CD4-positive, alpha-beta T cell treated with Interferon gamma for 1 hour (primary cell): ENCODE data around the gene TMC6.
"Not testable (repeated sequence)": the region's sequence is repeated elsewhere in the genome, so short reads cannot be mapped to it uniquely, and the experiment has no call there.

Experiments
- DNase-seq: peaks from one replicate; pipeline ENCODE4 v3.0.0-alpha.2; 2020

TMC6 gene, protein sequence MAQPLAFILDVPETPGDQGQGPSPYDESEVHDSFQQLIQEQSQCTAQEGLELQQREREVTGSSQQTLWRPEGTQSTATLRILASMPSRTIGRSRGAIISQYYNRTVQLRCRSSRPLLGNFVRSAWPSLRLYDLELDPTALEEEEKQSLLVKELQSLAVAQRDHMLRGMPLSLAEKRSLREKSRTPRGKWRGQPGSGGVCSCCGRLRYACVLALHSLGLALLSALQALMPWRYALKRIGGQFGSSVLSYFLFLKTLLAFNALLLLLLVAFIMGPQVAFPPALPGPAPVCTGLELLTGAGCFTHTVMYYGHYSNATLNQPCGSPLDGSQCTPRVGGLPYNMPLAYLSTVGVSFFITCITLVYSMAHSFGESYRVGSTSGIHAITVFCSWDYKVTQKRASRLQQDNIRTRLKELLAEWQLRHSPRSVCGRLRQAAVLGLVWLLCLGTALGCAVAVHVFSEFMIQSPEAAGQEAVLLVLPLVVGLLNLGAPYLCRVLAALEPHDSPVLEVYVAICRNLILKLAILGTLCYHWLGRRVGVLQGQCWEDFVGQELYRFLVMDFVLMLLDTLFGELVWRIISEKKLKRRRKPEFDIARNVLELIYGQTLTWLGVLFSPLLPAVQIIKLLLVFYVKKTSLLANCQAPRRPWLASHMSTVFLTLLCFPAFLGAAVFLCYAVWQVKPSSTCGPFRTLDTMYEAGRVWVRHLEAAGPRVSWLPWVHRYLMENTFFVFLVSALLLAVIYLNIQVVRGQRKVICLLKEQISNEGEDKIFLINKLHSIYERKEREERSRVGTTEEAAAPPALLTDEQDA

DNA sequence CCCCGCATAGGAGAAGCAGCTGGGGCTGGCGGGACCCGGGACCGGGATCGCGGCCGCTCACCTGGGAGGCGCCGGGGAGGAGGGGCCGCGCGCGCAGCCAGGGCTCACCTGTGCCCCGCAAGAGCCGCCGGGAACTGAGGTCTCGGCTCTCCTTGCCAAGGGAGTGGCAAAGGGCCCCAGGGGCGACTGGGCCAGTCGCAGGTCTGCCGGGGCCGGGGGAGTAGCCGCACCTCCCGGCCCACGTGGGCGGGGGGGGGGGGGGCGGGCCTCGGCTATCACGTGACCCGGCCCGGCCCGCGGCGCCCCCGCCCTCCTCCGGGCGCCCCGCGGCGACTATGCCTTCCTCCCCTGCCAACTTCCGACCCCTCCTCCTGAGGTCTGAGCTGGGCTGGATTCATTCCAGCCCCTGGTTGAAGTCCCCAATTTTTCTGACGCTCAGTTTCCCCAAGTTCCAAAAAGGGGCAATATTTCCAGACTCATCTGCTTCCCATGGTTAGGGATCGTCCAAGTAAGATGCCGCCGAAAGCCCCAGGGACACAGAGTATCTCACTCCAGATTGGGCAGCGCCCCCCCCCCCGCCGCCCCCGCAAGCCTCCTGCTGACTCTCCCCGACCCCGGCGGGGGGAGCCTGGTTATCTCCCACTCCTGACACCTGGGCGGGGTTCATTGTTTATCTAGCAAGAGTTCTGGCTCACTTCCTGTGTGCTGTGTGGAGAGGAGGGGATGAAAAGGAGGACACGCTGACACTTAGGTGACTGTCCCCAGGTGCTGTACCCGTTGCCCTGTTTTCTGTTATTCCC lies at the start of gene TMC6:
TMC6 (minus strand) TSS at position 205 of the 800 bp plus-strand sequence. CDS start 1,923 bp downstream, outside the sequence.
- DNase-seq, result peak; percentile 73

DNA sequence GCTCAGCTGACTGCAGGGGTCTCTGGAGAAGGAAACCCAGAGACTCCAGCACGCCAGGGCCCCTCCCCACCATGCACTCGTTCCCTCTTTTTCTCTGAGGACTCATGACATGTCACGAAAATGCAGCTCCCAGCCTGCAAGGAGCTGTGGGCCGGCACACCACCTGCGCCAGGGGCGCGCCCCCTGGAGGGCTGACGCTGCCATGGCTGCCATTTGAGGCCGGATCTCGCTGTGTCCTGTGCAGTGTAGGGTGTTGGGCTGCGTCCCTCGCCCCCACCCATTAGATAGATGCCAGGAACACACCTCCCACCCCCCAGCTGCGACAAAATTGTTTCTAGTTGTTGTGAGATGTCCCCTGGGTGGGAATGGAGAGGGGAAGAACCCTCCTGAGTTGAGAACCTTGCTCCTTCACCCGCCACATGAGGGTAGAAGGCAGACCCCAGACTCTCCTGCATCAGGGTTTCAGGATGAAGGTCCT lies 48.0 kb upstream of the TMC6 start:
- peak; percentile 75 for DNase-seq

DNA sequence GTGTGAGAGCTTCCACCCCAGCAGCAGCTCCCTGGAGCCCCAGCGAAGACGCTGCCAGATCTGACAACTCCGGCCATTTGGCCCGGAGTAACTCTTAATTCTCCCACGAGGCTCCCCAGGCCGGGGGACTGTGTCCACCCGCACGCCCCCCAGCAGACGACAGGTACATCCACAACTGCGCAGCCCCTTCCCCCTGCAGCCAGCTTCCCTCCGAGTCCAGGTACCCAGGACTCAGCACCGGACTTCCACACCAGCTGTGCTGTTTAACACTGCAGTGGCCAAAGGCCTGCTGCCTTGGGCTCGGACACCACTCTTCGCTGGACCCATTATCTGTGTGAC lies 47.1 kb upstream of the TMC6 start:
- DNase-seq, result no peak

DNA sequence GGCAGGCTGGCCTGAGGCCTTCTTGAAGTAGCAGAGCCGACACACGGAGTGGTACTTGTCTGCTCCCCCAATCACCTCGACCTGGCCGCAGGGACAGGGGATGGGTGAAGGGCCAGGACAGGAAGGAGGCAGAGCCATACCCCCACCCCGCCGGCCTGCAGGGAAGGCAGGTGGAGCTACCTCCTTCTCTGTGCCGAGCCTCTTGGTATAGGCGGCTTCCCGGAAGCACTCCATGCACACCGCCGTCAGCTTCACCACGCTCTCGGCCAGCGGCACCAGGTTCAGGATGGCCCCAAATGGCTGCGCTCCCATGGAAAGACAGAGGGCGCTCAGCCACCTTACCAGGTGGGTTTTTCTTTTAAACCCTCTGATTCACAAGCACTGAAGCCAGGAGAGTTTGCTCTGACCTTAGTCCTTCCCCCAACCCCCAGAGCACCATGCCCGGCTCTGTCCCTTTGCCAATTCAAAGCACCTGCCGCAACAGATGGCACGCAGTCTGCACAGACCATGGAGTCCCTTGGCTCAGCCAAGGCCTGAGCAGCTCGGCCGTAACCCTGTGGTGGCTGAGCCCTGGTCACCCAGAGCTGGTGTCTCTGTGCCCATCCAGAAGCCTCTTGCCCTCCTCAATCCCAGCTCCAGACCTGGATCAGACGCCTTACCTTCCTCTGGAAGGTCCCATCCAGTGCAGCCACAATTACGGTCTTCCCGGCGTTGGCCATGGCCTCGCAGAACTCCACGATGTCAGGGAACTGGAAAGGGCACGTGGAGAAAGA lies 46.5 kb upstream of the TMC6 start:
- DNase-seq, result no peak

DNA sequence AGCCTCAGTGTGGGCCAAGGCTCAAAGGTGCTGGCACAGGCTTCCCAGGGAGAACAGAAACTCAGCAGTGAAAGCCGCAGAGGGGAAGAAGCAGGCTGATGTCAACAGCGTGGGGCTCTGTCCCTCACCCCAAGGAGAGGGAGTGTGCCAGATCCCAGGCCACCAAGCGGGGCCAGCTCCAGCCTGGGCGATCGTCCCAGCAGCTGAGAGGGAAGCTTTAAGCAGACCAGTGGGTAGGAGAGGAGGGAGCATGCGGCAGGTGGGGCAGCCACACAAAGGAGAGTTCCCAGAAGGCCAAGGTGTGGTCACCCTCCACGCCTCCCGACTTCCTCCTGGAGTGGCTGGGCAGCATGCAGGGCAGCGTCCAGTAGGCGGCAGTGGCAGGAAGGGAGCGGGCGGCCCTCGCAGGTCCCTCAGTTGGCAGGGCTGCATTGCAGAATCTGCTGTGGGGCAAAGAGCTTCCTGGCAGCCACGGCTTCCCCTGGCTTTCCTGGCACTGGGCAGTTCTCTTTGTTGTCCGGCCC lies 45.9 kb upstream of the TMC6 start:
- DNase-seq, result peak; percentile 51

DNA sequence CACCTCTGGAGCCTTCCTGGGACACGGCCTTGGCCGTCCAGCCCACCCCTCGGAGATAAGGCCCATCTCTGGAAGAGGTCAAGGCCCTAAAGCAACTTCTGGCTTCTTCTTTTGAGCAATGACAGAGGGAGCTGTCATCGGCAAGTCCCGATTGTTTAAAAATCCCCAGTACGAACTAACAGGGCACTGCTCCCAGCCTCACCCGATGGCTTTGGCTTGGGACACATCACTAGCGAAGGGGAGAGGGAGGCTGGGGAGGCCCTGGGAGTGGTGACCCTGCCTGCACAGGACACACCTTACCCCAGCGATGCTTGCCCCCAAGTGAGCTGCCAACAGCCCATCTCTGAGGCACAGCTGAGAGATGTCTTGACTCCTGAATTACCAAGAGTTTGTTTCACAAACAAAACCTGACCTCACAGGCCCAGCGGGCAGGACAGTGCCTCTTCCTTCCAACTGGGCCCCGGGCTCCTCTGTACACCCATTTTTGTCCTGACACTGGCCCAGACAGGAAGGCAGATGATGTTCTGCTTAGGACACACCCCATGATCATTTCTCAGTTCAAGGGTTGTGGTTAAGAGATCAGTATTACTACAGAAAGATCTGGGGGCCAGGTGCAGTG lies 44.7 kb upstream of the TMC6 start:
- peak; percentile 21 for DNase-seq

DNA sequence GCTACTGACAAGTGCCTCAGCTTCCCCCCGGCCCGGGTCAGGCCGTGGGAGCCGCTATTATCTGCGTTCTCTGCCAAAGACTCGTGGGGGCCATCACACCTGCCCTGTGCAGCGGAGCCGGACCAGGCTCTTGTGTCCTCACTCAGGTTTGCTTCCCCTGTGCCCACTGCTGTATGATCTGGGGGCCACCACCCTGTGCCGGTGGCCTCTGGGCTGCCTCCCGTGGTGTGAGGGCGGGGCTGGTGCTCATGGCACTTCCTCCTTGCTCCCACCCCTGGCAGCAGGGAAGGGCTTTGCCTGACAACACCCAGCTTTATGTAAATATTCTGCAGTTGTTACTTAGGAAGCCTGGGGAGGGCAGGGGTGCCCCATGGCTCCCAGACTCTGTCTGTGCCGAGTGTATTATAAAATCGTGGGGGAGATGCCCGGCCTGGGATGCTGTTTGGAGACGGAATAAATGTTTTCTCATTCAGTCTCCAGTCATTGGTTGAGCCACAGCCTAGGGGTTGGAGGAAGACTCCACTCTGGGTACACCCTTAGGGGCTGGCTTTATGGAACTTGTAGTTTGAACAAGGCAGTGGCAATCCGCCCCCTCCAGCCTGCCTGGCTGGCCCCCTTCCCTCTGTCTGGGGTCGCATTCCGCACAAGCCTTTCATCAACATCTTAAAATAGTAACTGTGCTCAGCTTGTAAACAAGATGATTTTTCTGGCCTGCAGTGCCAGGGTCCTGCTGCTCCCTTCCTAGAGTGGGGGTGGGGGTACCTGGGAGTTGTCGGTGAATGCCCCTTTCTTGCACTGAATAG lies 43.9 kb upstream of the TMC6 start:
- peak; percentile 44 for DNase-seq

DNA sequence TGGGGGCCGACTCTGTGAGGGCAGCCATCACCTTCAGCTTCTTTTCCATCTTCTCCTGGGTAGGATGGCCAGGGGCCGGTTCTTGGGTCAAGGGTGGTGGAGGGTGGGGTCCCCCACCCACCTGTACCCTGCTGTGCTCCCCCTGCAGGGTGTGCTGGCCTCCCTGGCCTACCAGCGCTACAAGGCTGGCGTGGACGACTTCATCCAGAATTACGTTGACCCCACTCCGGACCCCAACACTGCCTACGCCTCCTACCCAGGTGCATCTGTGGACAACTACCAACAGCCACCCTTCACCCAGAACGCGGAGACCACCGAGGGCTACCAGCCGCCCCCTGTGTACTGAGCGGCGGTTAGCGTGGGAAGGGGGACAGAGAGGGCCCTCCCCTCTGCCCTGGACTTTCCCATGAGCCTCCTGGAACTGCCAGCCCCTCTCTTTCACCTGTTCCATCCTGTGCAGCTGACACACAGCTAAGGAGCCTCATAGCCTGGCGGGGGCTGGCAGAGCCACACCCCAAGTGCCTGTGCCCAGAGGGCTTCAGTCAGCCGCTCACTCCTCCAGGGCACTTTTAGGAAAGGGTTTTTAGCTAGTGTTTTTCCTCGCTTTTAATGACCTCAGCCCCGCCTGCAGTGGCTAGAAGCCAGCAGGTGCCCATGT lies 43.2 kb upstream of the TMC6 start:
- DNase-seq, result not testable (repeated sequence)

DNA sequence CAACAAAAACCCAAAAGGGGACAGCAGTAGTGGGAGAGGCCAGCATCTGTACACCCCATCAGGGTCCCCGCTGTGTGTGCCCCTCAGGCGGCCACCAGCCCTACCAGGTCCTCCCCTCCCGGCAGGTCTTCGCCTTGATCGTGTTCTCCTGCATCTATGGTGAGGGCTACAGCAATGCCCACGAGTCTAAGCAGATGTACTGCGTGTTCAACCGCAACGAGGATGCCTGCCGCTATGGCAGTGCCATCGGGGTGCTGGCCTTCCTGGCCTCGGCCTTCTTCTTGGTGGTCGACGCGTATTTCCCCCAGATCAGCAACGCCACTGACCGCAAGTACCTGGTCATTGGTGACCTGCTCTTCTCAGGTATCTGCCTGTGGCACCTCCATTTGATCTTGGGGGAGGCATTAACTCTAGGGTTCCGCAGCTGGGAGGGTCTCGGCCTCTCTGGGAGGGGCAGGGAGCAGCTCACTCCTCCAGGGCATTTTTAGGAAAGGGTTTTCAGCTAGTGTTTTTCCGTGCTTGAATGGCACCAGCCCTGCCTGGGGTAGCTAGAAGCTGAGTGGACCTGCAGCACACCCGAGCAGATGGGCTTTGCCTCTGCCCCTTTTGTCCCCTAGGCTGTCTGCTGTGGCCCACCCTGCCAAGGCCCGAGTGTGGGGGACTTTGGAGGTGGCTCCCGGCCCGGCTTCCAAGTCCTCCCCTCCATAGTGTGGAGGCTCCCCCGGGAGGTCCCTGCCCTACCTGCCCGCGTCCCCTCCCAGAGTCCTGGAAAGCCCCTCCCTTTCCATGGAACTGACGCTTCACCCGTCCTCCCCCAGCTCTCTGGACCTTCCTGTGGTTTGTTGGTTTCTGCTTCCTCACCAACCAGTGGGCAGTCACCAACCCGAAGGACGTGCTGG lies 42.4 kb upstream of the TMC6 start:
- no peak for DNase-seq

DNA sequence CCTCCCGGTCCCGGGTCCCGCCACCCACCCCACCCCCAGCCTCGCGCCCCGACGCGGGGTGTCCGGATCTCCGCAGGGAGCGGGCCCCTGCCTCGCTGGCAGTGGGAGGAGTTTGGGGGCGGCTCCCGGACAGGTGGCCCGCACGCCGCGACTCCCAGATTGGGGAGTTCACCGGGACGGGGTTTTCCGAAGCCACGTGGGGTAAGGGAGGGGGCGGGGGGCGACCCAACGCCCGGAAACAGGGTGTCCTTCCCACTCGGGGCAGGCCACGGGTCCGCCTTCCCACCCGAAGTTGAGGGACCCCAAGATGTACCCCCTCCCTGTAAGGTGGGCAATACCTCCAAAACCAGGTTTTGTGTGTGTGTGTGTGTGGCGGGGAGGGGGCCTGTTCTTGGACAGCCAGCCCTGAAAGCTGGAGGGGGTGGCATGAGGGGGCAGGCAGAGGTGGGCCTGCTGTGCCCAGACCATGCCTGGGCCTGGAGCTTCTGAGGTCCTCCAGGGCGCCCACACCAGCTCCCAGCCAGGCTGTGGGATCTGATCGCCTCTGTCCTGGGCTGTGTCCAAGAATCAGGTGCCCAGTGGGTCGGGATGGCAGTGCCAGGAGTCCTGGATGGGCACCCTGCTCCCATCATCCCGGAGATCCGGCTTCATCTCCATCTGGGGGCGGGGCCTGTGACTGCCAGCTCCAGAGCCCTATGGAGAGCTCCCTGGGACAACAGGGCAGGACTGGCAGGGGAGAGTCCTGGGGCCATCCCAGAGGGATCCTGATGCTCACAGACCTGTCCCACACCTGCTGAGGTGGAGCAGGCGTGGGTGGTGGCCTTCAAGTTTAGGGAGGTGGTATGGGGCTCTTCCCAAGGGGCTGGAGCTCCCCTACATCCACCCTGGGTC lies 40.6 kb upstream of the TMC6 start:
- DNase-seq, result peak; percentile 72

DNA sequence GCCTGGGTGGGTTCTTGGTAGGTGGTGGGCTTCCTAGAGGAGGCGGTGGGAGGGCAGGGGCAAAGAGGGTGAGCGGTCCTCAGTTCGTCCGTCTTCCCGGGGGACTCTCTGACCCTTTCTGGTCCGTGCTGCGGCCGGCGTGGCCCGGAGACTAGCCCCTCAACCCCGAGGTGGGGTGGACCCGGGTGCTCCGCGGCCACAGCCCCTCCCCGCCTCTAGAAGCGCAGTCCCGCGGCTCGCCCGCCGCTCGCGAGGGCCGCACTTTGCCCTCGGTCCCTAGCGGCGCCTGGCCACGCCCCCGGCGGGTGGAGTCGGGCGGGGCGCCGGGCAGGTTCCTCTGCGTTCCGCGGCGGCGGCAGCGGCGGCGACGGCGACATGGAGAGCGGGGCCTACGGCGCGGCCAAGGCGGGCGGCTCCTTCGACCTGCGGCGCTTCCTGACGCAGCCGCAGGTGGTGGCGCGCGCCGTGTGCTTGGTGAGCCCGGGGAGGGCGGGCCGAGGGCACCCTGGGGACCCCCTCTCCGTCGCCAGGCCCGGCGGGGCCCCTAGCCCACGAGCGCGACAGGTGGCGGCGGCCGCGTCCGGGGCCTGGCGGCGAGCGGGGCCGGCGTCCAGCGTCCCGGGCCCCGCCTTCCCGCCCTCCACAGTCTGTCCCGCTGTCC lies 39.8 kb upstream of the TMC6 start, which contains the start of gene SYNGR2:
SYNGR2 (plus strand) TSS at position 340 of the 661 bp plus-strand sequence; CDS start at position 376, 36 bp downstream.
- peak; percentile 86 for DNase-seq

DNA sequence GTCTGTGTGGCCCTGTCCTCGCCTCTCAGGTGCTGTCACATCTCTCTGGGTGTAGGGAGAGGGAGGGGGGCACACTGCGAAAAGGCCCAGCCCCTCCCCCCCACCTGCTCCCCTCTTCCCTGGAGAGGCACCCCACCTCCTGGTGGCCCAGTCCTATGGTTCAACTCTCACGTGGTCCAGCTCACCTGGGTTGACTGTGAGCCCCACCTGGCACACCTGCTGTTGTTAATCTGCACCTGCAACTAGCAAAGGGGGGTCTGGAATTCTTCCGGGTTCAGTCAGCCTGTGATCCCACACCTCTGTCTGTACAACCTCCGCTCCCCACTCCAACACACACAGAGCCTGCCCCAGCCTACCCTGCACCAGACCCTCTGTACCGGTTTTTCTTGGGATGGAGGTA lies 37.9 kb upstream of the TMC6 start:
- DNase-seq, result no peak

DNA sequence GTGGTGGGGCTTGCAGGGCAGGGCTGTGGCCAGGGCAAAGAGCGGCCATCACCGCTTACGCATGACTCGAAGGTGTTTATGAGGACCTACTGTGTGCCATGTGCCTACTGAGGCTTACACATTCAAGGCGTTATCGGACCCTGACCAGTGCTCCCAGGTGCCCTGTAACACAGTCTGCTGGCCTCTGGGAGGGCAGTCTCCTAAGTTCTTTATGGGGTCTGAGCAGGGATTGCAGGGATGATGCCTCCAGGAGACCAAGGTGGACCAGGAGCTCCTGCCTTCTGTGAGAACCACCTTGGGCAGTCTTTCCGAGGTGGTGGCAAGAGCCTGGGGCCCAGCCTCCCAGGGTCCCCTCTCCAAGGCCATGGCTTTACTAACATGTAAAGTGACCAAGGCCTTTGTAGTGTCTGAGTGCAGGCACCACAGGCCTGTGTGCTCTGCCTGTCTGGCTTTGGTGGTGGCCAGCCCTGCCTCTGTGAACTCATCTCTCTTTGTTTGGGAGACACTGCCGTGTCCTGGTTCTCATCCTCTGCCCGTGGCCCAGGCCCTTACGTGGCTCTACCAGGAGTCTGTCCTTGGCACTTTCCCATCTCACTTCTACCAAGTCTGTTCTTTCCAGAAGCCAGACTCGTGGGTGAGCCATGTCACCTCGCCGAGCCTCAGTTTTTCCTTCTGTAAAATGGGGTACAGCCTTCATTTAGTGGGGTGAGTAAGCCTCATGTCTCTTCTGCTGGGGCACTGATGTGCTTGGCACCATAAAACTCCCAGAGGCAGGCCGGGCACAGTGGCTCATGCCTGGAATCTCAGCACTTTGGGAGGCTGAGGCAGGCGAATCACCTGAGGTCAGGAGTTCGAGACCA lies 36.4 kb upstream of the TMC6 start:
- no peak for DNase-seq

DNA sequence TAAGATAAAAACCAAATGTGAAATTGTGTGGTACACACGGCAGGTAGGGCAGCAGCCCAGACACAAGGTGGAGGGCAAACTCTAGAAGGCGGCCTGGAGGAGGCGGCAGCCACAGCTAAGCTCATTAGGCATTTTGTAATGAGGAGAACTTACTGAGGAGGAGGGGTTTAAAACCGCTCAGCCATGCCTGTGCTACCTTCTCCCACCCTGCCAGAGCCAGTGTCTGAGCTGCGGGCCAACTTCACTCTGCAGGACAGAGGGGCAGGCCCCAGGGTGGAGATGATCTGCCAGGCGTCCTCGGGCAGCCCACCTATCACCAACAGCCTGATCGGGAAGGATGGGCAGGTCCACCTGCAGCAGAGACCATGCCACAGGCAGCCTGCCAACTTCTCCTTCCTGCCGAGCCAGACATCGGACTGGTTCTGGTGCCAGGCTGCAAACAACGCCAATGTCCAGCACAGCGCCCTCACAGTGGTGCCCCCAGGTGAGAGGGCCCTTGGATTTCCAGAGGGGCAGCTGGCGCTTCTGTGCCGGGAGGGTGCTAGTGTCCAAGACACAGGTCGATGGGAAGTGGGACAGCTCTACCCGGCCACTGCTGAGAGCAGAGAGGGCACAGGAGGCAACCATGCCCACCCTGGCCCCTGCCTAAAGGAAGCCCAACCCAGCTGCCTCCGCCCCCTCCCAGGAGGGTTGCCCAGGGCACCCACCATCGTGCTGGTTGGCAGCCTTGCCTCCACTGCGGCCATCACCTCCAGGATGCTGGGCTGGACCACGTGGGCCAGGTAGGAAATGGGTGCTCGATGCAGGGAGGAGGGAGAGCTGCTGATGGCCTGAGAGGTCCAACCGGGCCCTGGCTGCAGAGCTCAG lies 35.6 kb upstream of the TMC6 start:
- no peak for DNase-seq

DNA sequence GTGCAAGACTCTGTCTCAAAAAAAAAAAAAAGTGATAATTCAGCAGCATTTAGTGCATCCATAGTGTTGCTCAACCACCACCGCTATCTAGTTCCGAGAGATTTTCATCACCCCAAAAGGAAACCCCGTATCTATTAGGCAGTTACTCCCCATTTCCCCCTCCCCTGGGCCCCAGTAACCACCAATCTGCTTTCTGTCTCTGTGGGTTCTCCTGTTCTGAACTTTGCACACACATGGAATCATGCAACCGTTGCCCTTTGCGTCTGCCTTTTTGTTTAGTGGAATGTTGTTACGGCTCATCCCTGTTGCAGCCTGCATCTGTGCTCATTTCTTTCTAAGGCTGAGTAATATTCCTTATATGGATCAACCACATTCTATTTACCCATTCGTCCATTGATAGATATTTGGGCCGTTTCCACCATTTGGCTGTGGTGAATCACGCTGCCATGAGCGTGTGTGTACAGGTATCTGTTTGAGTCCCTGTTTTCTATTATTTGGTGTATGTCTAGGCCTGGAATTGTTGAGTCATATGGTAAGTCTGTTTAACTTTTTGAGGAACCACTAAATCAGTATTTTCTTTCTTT lies 31.1 kb upstream of the TMC6 start:
- no peak for DNase-seq
